Ovary (tissue), 9 donors: Measurements from ENCODE around the gene LMF1. TPM values are rescaled to one million over a fixed set of nuclear protein-coding genes. Genes with fewer than 3 reads are reported as not detected.

Experiments used
- DNase-seq, 5 donors: peaks; one replicate each; pipeline ENCODE4 v3.0.0-alpha.2; 2019 to 2020
- H3K27ac ChIP-seq, 2 donors: fragments of 200-600 bp; one replicate each; pipeline versions ENCODE4 v1.5.1 to v1.8.0; 2019 to 2022
- H3K27me3 ChIP-seq: fragments of 200-600 bp; one replicate; pipeline ENCODE4 v1.8.0; 2022
- H3K36me3 ChIP-seq: fragments of 200-600 bp; sonication (generic); one replicate; pipeline ENCODE4 v1.5.1; 2019
- H3K4me1 ChIP-seq: one replicate; pipeline ENCODE4 v1.8.1; 2013; ENCODE audit warnings: mild to moderate bottlenecking, moderate library complexity; ENCODE audit not compliant: insufficient read depth
- H3K4me3 ChIP-seq: fragments of 200-600 bp; sonication (generic); one replicate; pipeline ENCODE4 v1.5.1; 2017
- H3K9me3 ChIP-seq, 2 donors: fragments of 200-600 bp in 1 of 2; sonication (generic) in 1 of 2; one replicate each; pipeline versions ENCODE4 v1.5.1 to v1.8.1; 2013 to 2019; ENCODE audit warnings: mild to moderate bottlenecking in 1 of 2, moderate library complexity in 1 of 2
- CTCF ChIP-seq, 3 donors: fragments of 450-650 bp in 2 of 3; fragments of 200-600 bp in 1 of 3; IDR thresholded peaks; one replicate each; pipeline versions ENCODE4 v1.5.1 to v1.8.0; 2016 to 2022; ENCODE audit warnings: antibody characterized with exemption in 3 of 3, mild to moderate bottlenecking in 1 of 3
- EP300 ChIP-seq: sonication (generic); formaldehyde crosslinking; IDR thresholded peaks from one replicate; pipeline ENCODE4 v1.6.1; 2017; ENCODE audit warnings: antibody characterized with exemption
- POLR2A ChIP-seq: fragments of 450-650 bp; IDR thresholded peaks from one replicate; pipeline ENCODE4 v1.6.1; 2017; ENCODE audit warnings: antibody characterized with exemption, mild to moderate bottlenecking, moderate library complexity
- WGBS, 3 donors: extraction: QIAGEN DNeasy Blood & Tissue Kit in 1 of 3; methylation state at CpG; one replicate each; pipeline versions ENCODE4 v1.1.5 to v1.1.7; 2013 to 2017; 5-methylcytosine and 5-hydroxymethylcytosine counted together
- intact Hi-C, 4 donors: fragments of 100-400 bp; cut with DNase I; formaldehyde crosslinking; loops; one replicate each; pipeline versions ENCODE4 v1.11.0 to v1.15.1; 2022 to 2023
- polyA plus RNA-seq, 2 donors: library from polyadenylated mRNA; stranded (reverse); fragments of 200-250 nt in 1 of 2; fragments of 350-450 nt in 1 of 2; fragmentation: Illumina TruSeq in 1 of 2; extraction: RNeasy Lipid Tissue Mini Kit (QIAGEN cat#74804) in 1 of 2; gene quantifications; one replicate each; pipeline ENCODE4 v1.2.3, GENCODE V29; 2013 to 2014
- total RNA-seq, 7 donors: library from RNA; depleted of rRNA in 2 of 7; stranded (reverse); fragments of >200 nt in 2 of 7; fragmentation: NEBNext Ultra II Directional in 3 of 7; extraction: Animal tissue kit (Norgen Biotek cat#: 25700) in 3 of 7; gene quantifications; one replicate each; pipeline versions ENCODE4 v1.1.0 to v1.2.4, GENCODE V29; 2016 to 2023
- donor health status: DM: no; HTN: no; CAD: no; lungs with moderate emphysema.
- donor health status: DM: no; HTN: no; CAD: no.
- donor health status: Bipolar disorder and iron deficiency.
- donor health status: DM: yes; HTN: yes; CAD: no.
- donor health status: DM: no; HTN: no; CAD: no.
- donor health status: DM: yes; HTN: yes; CAD: no.

The LMF1 gene
- total and polyA plus RNA-seq, 9 donors: 7.8 to 31.9 (median 23.6) TPM

GRCh38 chr16:897701-898100 lies 73.1 kb downstream of the LMF1 start:
- no peak overlapping the region for H3K4me3 ChIP-seq
- H3K27ac ChIP-seq: no peak overlapping the region
- no peaks in the 10 kb centered on the region for H3K4me1 ChIP-seq
- intact Hi-C loops: no loop called here
- 87 to 88% (median 88%) methylated on average over 14 of the region's 14 CpGs for WGBS, 3 donors
- no peaks in the 10 kb centered on the region for H3K9me3 ChIP-seq
- no peak for DNase-seq
- no peaks in the 10 kb centered on the region for H3K36me3 ChIP-seq
- H3K27me3 ChIP-seq: no peaks in the 10 kb centered on the region
- TF ChIP-seq POLR2A (no peak), EP300 (no peak), CTCF (IDR thresholded peaks at IDR 0.05) (no peak)

DNA sequence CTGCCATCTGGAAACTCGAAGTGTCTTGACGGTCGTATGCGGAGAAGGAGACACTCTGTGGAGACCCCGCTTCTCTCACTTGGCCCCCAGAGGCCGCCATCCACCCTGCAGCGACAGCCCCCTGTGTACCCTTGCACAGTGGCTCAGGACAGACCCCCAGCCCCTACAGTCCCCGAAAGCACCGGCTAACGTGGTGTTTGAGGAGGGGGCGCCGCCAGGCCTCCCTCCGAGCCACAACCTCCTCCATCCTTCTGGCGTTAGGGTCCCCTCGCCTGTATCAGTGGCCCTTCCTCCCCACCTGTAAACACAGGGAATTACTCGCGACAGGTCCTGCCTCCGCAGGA lies 73.6 kb downstream of the LMF1 start:
- 86 to 88% (median 87%) methylated on average over 18 of the region's 18 CpGs for whole genome bisulfite sequencing, 3 donors
- H3K27me3 ChIP-seq: no peaks in the 10 kb centered on the region
- H3K4me3 ChIP-seq: no peak overlapping the region
- DNase-seq: no peak
- no peaks in the 10 kb centered on the region for H3K36me3 ChIP-seq
- H3K27ac ChIP-seq: no peak overlapping the region
- intact Hi-C loops: no loop called here
- no peaks in the 10 kb centered on the region for H3K4me1 ChIP-seq
- TF ChIP-seq CTCF (IDR thresholded peaks at IDR 0.05) (no peak), EP300 (no peak), POLR2A (no peak)
- H3K9me3 ChIP-seq: no peaks in the 10 kb centered on the region

DNA sequence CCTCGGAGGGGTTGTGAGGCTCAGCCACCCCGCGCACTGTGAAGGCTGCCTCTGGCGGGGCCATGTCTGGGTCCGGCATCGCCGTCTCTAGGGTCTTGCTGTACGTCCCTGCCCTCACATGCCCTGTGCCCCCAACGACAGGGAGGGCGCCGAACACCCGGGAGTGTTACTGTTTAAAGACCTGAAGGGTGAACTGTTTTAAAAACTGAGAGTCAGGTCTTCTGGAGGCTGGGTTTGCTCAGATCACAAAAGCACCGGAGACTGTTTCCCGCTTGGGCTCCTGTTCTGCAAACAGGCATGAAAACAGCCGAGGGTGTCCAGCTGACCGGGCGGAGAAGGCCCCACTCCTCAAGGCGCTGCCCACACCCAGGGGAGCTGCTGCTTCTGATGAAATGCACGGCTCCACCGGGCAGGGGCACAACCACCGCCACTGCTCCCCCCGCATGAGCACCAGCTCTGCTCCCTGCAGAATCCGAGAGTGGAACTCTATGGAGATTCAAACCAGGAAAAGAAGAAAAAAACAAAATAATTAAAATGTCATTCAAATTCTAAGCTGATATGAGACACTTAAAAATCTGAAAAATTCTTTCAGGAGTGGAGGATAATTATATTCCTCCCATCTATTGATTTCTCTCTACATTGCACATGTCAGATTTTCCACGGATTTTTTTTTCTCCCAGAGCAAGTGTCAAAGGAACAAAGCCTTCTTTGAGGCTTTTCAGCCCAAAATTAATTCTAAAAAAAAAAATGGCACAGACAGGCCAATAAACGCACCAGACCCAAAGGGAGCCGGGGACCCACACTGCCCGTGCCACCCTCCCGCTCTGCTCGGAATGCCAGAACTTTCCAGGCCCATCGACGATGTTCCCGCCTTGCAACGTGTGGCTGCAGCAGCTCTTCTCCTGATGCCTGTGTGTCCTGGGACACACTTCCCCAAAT lies 74.3 kb downstream of the LMF1 start:
- intact Hi-C loops: no loop called here
- Histone ChIP-seq H3K4me3 (no peak overlapping the region), H3K9me3 (no peaks in the 10 kb centered on the region), H3K36me3 (no peaks in the 10 kb centered on the region), H3K27me3 (no peaks in the 10 kb centered on the region), H3K4me1 (no peaks in the 10 kb centered on the region), H3K27ac (no peak overlapping the region)
- DNase-seq: no peak
- 80 to 86% (median 83%) methylated on average over 33 of the region's 33 CpGs for WGBS, 3 donors
- no peak for TF ChIP-seq POLR2A
- TF ChIP-seq CTCF (IDR thresholded peaks at IDR 0.05): no peak

DNA sequence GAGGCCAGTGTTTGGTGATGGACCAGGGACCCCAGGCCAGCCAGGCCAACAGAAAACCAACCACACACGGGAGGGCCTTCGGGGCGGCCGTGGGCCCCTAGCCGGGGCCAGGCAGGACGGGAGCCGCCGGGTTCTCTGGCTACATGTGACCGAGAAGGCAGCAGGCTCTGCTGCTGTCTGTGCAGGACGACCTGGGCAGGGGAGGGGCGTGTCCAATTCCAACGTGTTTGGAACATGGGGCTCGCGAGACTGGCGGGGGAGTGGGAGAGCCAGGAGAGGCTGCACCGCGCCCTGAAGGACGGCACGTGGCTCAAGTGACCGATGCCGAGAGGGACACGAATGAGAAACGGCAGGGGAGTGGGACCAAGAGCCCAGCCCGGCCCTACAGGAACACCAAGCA lies 75.4 kb downstream of the LMF1 start:
- no peaks in the 10 kb centered on the region for H3K4me1 ChIP-seq
- no peaks in the 10 kb centered on the region for H3K36me3 ChIP-seq
- no peak for DNase-seq
- intact Hi-C loops: no loop called here
- H3K27me3 ChIP-seq: no peaks in the 10 kb centered on the region
- H3K4me3 ChIP-seq: no peak overlapping the region
- H3K27ac ChIP-seq: no peak overlapping the region
- no peaks in the 10 kb centered on the region for H3K9me3 ChIP-seq
- no peak for TF ChIP-seq POLR2A
- TF ChIP-seq EP300: no peak
- TF ChIP-seq CTCF (IDR thresholded peaks at IDR 0.05): no peak
- WGBS, 3 donors: 79 to 84% (median 84%) methylated on average over 24 of the region's 24 CpGs
